GM21529 (cell line): ENCODE measurements around the gene VMAC.

Experiments used
- ATAC-seq: cut with Tn5 transposase; IDR thresholded peaks from one replicate; pipeline ENCODE4 v1.9.1; 2021; ENCODE audit not compliant: unreplicated experiment

Gene VMAC

GRCh38 chr19:5927441-5927821 lies 22.8 kb downstream of the VMAC start:
- ATAC-seq, result no peak

DNA sequence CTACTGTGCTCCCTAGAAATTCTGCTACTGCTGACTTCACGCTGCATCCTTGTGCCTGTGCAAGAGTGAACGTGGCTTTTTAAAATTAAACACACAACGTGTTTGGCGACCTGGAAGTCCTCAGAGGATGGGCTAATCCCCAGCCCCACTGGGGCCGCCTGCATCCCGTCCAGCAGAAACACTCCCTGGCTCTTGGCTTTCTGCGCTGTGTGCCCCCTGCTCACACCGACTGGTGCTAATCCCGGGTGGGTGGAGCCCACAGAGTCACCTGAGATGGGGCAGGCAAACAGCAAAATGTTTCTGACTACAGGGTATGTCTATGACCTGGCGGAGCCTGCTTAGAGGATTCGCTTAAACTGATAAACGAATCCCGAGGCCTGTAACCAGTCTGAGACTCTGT lies 24.5 kb downstream of the VMAC start:
- ATAC-seq, result no peak

DNA sequence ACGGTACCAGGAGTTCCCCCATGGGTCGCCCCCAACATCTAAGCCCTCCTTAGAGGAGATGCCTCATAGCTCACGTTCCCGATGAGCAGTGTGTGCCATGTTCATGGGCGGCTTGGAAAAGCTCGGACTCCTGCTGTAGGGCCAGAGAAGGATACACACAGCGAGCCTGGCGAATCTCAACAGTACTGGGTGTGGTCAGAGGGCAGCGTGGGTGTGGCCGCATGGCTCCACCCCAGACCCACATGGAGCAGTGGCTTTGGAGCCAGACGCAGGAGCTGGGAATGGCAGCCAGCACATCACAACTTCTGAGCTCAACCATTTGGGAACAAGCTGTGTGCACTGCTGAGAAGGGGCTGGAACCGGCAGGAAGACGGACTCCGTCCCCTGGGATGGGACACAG lies 25.0 kb downstream of the VMAC start:
- ATAC-seq, result no peak

- no peak for ATAC-seq
Observed at GRCh38 chr19:5931251-5931650, 26.6 kb downstream of the VMAC start.

DNA sequence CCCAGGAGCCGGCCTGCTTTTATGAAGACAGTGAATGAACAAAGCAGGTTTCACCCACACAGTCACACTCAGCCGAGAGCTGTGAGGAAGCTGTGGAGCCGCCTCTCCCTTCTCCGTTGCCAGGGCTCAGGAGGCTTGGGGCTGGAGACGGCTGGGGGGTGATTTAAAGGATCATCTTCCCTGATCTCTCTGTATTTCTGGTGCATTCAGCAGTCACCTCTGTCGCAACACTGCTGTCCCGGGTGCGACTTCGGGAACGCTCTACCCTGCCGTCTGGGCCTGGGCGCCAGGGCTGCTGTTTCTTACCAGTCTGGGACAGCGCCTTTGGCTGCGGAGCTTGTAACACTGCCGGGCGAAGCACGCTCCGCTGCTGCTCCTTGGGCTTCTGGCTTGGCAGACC lies 27.5 kb downstream of the VMAC start:
- ATAC-seq, result no peak

DNA sequence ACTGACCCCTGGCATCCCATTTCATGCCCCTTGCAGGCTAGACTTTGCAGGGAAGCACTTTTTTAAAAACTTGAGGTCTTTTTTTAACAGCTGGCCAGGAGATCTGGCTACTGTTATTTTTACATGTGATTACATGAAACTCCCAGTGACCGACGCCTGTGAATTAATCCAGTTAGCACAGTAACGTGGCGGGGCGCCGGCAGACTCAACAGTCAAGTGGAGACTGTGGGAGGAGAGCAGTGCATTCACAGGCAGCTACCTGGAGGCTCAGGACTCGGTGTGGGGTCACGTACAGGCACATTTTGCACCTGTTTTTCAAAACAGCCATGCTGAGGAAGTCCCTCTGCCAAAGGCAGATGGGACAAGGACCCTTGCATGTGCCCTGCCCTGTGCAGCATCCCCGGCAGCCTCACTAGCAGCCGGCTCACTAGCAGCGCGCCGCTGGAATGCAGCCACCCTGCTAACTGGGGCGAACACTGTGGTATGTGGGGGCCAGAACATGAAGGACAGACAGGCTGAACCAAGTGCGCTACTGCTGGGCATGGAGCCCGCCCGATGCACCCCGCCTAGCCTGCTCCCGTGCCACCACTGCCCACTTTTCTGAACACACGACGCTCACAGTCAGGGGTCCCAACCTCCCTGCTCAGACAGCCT lies 28.1 kb downstream of the VMAC start:
- ATAC-seq, result no peak

GRCh38 chr19:5933391-5934068 lies 28.9 kb downstream of the VMAC start:
- ATAC-seq, result no peak

- ATAC-seq, result no peak
Observed at GRCh38 chr19:5934069-5934401, 29.4 kb downstream of the VMAC start.

- ATAC-seq, result no peak
Observed at GRCh38 chr19:5934774-5935472, 30.3 kb downstream of the VMAC start.

DNA sequence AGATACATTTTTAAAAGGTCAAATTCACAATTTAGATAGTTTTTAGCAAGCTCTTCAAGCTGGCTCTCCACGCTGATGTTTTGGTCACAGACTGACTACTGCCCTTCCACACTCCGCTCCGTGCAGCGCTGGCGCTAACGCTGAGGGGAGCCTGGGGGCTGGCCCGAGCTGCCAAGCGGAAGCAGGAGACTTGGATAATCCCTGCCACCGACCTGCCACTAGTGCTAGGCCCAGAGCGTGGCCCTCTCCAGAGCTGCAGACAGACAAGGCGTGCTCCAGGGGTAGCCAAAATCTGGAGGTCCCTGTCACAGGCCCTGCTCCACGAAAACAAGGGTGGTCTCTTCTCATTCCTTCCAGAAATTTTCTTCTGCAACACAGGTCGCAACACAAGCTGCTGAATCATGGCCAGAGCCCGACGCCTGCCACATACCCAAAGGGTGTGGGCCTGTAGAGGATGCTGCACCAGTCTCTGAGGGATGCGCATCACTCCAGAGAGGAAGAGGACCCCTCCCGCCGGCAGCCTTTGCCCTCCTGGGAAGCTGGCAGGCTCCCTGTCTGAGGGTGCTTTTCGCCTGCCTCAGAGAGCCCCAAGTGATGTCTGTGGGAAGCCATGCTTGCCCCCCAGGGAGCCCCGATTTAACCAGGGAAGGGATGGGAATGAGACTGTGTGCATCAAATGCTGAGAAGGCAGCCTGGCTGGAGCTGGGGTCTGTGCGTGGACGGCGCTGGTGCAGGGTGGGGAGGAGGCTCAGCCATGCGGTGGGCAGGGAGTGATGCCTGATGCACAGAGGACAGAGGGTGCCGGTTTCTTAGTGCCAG lies 31.0 kb downstream of the VMAC start:
- no peak for ATAC-seq

DNA sequence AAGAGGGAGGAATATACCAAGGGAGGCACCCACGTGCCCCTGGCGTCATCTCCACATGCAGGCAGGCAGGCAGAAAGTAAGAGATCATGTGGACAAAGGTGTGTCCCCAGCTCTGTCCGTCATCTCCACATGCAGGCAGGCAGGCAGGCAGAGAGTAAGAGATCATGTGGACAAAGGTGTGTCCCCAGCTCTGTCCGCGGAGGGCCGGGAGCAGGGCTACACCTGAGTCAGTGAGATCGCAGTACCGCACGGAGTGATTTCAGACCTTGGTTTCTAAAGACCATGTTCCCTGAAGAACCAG lies 31.6 kb downstream of the VMAC start:
- ATAC-seq, result no peak

DNA sequence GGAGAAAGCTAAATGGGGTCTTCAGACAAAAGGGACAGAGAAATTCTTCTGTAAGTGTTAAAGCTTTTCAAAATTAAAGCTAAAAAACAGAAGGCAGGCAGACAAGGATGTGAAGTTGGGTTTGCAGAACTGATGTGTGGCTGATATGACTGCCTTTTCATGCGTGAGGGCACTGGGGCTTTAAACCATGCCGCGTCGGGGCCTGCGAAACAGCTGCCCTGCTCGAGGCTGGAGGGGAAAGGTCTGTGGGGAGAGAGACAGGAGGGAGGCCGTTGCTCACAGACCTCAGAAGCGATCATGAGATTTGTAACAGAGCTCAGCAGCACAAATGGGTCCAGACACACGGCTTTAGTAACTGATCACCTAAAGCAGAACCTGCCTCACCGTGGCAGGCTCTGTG lies 32.9 kb downstream of the VMAC start:
- ATAC-seq, result no peak

DNA sequence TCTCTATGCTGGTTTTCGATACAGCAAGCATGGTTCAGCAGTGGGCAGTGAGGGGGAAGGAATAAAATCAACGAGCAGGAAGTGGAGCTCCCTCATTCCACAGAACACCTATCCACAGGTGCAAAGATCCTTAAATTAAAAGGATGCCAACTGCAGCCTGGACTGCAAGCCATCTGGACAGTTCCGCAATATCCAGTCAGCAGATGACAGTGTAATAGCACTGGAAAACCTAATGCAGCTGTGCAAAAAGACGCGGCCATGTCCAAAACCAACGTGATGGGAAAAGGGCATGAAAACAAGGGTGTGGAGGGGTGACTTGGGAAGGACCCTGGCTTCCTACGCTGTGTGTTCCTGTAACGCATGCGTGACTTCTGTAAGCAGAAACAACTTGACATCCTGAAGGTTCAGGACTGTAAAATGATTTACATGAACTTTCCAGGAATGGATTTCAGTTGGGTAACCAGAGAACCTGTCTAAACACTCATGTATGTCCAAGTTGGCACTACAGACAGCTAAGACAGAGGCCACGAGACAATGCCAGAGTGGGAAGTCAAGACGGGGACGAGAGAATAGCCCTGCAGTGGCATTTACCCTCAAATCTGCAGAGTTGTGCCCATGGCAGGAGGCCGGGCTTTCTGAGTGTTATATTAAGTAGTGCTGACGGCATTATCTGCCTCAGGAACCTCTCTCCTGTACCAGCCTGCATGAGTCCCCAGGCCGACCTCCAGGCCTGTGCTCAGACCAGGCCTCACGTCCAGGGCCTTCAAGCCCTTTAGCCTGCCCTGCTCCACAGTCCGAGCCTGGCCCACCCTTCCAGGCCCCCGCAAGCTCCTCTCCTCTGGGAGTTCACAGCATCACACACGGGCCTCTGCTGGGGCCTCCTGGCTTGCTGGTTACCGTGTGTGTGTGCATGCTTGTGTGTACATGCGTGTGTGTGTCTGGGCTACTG lies 35.9 kb downstream of the VMAC start:
- ATAC-seq, result no peak

GRCh38 chr19:5941673-5942072 lies 37.0 kb downstream of the VMAC start:
- ATAC-seq, result no peak

DNA sequence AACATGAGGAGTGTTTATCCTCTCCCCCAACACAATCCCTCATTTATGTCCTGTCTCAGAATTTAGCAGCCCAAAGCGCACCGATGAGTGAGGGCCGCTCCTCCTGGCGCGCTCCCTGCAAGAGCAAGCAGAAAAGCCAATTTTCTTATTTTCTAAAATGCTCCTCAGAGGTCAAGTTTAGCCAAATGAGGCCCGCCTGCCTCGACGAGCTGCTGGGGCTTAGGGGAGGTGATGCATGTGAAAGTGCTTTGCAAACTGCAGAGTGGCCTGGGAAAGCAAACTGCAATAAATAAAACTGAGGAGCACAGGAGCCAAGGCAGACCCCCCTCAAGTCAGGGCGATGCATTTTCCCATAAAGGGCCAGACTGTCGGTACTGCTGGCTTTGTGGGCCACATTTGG lies 38.4 kb downstream of the VMAC start:
- ATAC-seq, result no peak

DNA sequence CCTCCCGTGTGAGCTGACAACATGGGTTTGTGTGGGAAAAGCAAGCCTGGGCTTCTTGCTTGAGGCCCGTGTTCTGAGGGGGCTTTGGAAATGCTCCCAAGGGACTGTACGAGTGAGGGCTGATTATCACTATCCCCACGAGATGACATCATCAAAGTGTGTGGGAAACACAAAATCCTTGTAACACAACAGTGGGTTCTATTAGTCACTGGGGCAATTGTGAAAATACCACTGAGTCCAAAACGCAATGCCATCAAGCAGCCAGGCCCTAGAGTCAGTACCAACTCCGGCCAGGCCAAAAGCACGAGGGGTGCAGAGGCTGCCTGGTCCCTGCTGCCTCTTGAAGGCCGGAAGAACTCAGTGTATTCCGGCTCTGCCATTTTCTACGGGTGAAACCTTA lies 39.0 kb downstream of the VMAC start:
- ATAC-seq, result no peak

- no peak for ATAC-seq
Observed at GRCh38 chr19:5947435-5947834, 42.8 kb downstream of the VMAC start.

DNA sequence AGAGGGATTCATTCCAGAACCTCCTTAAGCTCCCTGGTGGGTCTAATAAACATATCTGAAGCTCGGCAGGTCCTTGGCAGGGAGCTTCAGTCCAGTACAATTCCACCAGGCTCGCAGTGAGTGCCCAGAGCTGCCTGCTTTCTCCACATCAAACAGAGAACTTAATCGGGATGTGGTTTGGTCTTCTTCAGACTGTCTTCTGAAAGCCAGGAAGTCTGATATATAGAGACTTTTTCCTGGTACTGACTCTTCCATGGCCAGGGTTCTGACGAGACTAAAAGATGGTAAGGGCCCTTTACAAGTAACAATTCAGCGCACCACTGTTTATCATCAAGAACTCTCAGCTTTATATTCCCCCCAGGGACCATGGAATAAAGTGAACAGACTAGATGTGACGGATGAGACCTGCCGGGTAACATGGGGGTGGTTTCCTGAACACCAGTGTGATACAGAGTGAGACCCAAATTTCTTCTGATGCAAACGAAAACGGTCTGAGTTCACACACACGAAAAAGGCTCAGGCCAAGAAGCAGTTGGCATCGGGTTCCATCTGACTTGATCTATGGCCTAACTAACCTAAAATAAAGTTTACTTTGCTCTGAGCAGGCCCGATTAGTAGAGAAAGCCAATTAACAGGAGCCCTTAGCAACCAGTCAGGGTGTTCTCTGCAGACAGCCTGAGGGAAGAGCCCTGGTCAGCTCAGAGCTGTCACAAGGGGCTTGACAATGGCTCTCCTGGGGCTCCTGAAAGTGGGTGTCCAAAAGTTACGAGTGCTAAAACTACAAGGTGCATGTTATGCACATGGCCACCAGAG lies 44.3 kb downstream of the VMAC start:
- ATAC-seq, result no peak

DNA sequence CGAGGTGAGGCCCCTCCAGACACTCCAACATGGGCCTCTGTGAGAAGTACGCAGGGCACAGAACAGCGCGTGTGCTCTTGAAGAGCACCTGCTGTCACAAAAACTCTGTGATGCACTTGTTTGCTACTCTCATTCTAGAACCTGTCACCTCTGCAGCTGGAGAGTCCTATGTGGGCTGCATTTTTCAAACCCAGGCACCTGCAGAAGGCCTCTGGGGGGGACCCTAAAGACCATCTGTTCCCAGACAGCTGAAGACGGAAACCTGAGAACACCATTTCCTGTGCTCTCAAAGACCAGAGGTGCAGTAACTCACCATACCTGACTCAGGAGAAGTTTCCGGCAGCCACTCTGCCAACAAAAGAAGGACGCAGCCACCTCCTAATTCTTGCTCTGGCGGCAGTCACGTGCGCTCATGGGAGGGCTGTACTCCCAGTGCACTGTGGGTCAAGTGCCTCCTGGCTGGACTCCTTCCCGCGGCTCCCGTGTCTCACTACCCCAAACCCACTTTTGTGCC lies 45.2 kb downstream of the VMAC start:
- ATAC-seq, result no peak

DNA sequence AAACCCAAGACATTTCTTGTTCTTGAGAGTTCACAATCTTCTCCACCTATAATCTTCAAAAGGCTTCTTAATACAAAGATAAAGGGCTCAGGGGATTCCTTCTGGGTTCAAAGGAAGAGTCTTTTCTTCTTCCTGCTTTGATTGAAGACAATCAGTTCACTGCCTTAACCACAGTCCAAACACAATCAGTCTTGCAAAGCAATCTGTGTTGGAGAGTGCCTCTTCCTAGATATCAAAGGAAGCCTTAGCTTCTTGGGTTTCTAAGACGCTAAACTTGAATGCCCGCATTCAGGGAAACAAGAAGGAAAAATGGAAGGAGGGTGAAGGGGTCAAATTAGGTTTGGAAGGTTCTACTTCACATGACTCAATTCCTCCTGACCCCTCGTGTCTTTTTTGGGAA lies 46.1 kb downstream of the VMAC start:
- ATAC-seq, result no peak
